Measurements from ENCODE around the gene FAM9A. TPM values are rescaled to one million over a fixed set of nuclear protein-coding genes. Genes with fewer than 3 reads are reported as not detected.
A peak's percentile ranks its signal among the peaks of the same experiment; 100 is the strongest.
"Not testable (repeated sequence)": the region's sequence is repeated elsewhere in the genome, so short reads cannot be mapped to it uniquely, and the experiment has no call there.

FAM9A gene
- polyA plus RNA-seq, 3 donors from 2014 or later: not detected

- H3K9me3 Mint-ChIP-seq: peaks cover 0 to 3% (median 0%) of the 10 kb centered on the region in 6 donors
- no peak for DNase-seq
- no peak overlapping the region for H3K27ac Mint-ChIP-seq
- no peaks in the 10 kb centered on the region for H3K36me3 Mint-ChIP-seq
- no peak overlapping the region for H3K4me3 Mint-ChIP-seq
- peaks cover 0 to 15% (median 8%) of the 10 kb centered on the region in 3 donors for H3K27me3 Mint-ChIP-seq (ENCODE audit: low read depth in 3 of 3)
- no peaks in the 10 kb centered on the region for H3K4me1 Mint-ChIP-seq
Observed at GRCh38 chrX:8823698-8824097, 22.5 kb upstream of the FAM9A start.

- Mint-ChIP-seq H3K27me3 (ENCODE audit: low read depth in 3 of 3) (peaks cover 0 to 15% (median 4%) of the 10 kb centered on the region in 3 donors), H3K36me3 (no peaks in the 10 kb centered on the region), H3K4me1 (no peaks in the 10 kb centered on the region), H3K9me3 (peaks cover 0 to 3% (median 0%) of the 10 kb centered on the region in 6 donors), H3K4me3 (no peak overlapping the region), H3K27ac (no peak overlapping the region)
- DNase-seq: no peak
Observed at GRCh38 chrX:8822002-8822401, 20.8 kb upstream of the FAM9A start.

- Mint-ChIP-seq H3K4me1 (no peaks in the 10 kb centered on the region), H3K36me3 (no peaks in the 10 kb centered on the region), H3K4me3 (no peak overlapping the region), H3K27me3 (ENCODE audit: low read depth in 3 of 3) (peaks cover 0 to 12% (median 4%) of the 10 kb centered on the region in 3 donors), H3K9me3 (peaks cover 0 to 3% (median 0%) of the 10 kb centered on the region in 6 donors), H3K27ac (peak overlapping the region in 1 of 6 donors; percentile 8)
- DNase-seq: no peak
Observed at GRCh38 chrX:8820910-8821527, 19.8 kb upstream of the FAM9A start.

- Mint-ChIP-seq H3K9me3 (no peaks in the 10 kb centered on the region), H3K36me3 (no peaks in the 10 kb centered on the region), H3K4me3 (no peak overlapping the region), H3K4me1 (no peaks in the 10 kb centered on the region), H3K27me3 (ENCODE audit: low read depth in 3 of 3) (peaks cover 2 to 7% (median 5%) of the 10 kb centered on the region in 3 donors), H3K27ac (no peak overlapping the region)
- peak; percentile 32 to 42 (median 41) for DNase-seq
Observed at GRCh38 chrX:8815460-8816065, 14.4 kb upstream of the FAM9A start.

- Mint-ChIP-seq H3K9me3 (no peaks in the 10 kb centered on the region), H3K27me3 (ENCODE audit: low read depth in 3 of 3) (peaks cover 2 to 8% (median 3%) of the 10 kb centered on the region in 3 donors), H3K36me3 (no peaks in the 10 kb centered on the region), H3K27ac (no peak overlapping the region), H3K4me3 (no peak overlapping the region), H3K4me1 (no peaks in the 10 kb centered on the region)
- DNase-seq: no peak
Observed at GRCh38 chrX:8813036-8813435, 11.9 kb upstream of the FAM9A start.

GRCh38 chrX:8811611-8812010, 10.4 kb upstream of the FAM9A start:
- H3K27me3 Mint-ChIP-seq (ENCODE audit: low read depth in 3 of 3): peaks cover 2 to 8% (median 3%) of the 10 kb centered on the region in 3 donors
- no peaks in the 10 kb centered on the region for H3K4me1 Mint-ChIP-seq
- DNase-seq: no peak
- H3K4me3 Mint-ChIP-seq: no peak overlapping the region
- no peaks in the 10 kb centered on the region for H3K9me3 Mint-ChIP-seq
- no peaks in the 10 kb centered on the region for H3K36me3 Mint-ChIP-seq
- no peak overlapping the region for H3K27ac Mint-ChIP-seq

GRCh38 chrX:8808661-8809060, 7.5 kb upstream of the FAM9A start:
- H3K27ac Mint-ChIP-seq: no peak overlapping the region
- no peaks in the 10 kb centered on the region for H3K4me1 Mint-ChIP-seq
- H3K27me3 Mint-ChIP-seq (ENCODE audit: low read depth in 3 of 3): peaks cover 2 to 10% (median 9%) of the 10 kb centered on the region in 3 donors
- H3K4me3 Mint-ChIP-seq: no peak overlapping the region
- DNase-seq: no peak
- H3K9me3 Mint-ChIP-seq: no peaks in the 10 kb centered on the region
- H3K36me3 Mint-ChIP-seq: no peaks in the 10 kb centered on the region

GRCh38 chrX:8805974-8806373, 4.8 kb upstream of the FAM9A start:
- H3K36me3 Mint-ChIP-seq: no peaks in the 10 kb centered on the region
- no peaks in the 10 kb centered on the region for H3K4me1 Mint-ChIP-seq
- H3K27me3 Mint-ChIP-seq (ENCODE audit: low read depth in 3 of 3): peaks cover 2 to 10% (median 6%) of the 10 kb centered on the region in 3 donors
- H3K9me3 Mint-ChIP-seq: no peaks in the 10 kb centered on the region
- H3K27ac Mint-ChIP-seq: no peak overlapping the region
- DNase-seq: no peak
- H3K4me3 Mint-ChIP-seq: no peak overlapping the region

GRCh38 chrX:8805046-8805445, 3.9 kb upstream of the FAM9A start:
- Mint-ChIP-seq H3K9me3 (no peaks in the 10 kb centered on the region), H3K27ac (no peak overlapping the region), H3K36me3 (no peaks in the 10 kb centered on the region), H3K27me3 (ENCODE audit: low read depth in 3 of 3) (peaks cover 2 to 10% (median 3%) of the 10 kb centered on the region in 3 donors), H3K4me3 (no peak overlapping the region), H3K4me1 (no peaks in the 10 kb centered on the region)
- no peak for DNase-seq

- no peaks in the 10 kb centered on the region for H3K36me3 Mint-ChIP-seq
- H3K27ac Mint-ChIP-seq: no peak overlapping the region
Observed at GRCh38 chrX:8803326-8803725, 2.1 kb upstream of the FAM9A start.

GRCh38 chrX:8800351-8800750, 832 bp downstream of the FAM9A start:
- H3K9me3 Mint-ChIP-seq; H3K27me3 Mint-ChIP-seq (ENCODE audit: low read depth in 3 of 3); H3K4me3 Mint-ChIP-seq; DNase-seq; H3K27ac Mint-ChIP-seq; H3K4me1 Mint-ChIP-seq; H3K36me3 Mint-ChIP-seq: not testable (repeated sequence)

More at GRCh38 chrX:8803326-8803725, 2.1 kb upstream of the FAM9A start:
- H3K27me3 Mint-ChIP-seq (ENCODE audit: low read depth in 3 of 3): peaks cover 2 to 10% (median 3%) of the 10 kb centered on the region in 3 donors
- H3K9me3 Mint-ChIP-seq: no peaks in the 10 kb centered on the region
- no peaks in the 10 kb centered on the region for H3K4me1 Mint-ChIP-seq
- DNase-seq: no peak
- no peak overlapping the region for H3K4me3 Mint-ChIP-seq

- DNase-seq; H3K27me3 Mint-ChIP-seq (ENCODE audit: low read depth in 3 of 3); H3K4me3 Mint-ChIP-seq; H3K36me3 Mint-ChIP-seq; H3K27ac Mint-ChIP-seq; H3K4me1 Mint-ChIP-seq; H3K9me3 Mint-ChIP-seq: not testable (repeated sequence)
Observed at GRCh38 chrX:8799281-8799680, 1.9 kb downstream of the FAM9A start.

- not testable (repeated sequence) for H3K27me3 Mint-ChIP-seq (ENCODE audit: low read depth in 3 of 3); H3K4me3 Mint-ChIP-seq; H3K27ac Mint-ChIP-seq; H3K36me3 Mint-ChIP-seq; H3K9me3 Mint-ChIP-seq; DNase-seq; H3K4me1 Mint-ChIP-seq
Observed at GRCh38 chrX:8798702-8799101, 2.5 kb downstream of the FAM9A start.

- not testable (repeated sequence) for H3K4me3 Mint-ChIP-seq; H3K27me3 Mint-ChIP-seq (ENCODE audit: low read depth in 3 of 3)
- peaks cover 0 to 13% of the 10 kb centered on the region in 2 donors for H3K4me1 Mint-ChIP-seq
Observed at GRCh38 chrX:8787119-8787518, 14.1 kb downstream of the FAM9A start.

GRCh38 chrX:8784162-8784561, 17.0 kb downstream of the FAM9A start:
- peaks cover 0 to 1% (median 0%) of the 10 kb centered on the region in 6 donors for H3K9me3 Mint-ChIP-seq
- H3K27me3 Mint-ChIP-seq (ENCODE audit: low read depth in 3 of 3): peaks cover 0 to 10% (median 0%) of the 10 kb centered on the region in 3 donors
- no peak for DNase-seq
- H3K4me3 Mint-ChIP-seq: no peak overlapping the region
- H3K36me3 Mint-ChIP-seq: no peaks in the 10 kb centered on the region
- H3K4me1 Mint-ChIP-seq: peaks cover 5 to 19% of the 10 kb centered on the region in 2 donors
- H3K27ac Mint-ChIP-seq: no peak overlapping the region

More at GRCh38 chrX:8787119-8787518, 14.1 kb downstream of the FAM9A start:
- not testable (repeated sequence) for H3K27ac Mint-ChIP-seq, H3K36me3 Mint-ChIP-seq, DNase-seq, H3K9me3 Mint-ChIP-seq
